RCC 7860 (cell line): ENCODE measurements around the gene C1D.

Experiments
- DNase-seq: peaks from one replicate; pipeline ENCODE4 v3.0.0-alpha.2; 2015; ENCODE audit warnings: low spot score
- FAIRE-seq: peaks from 2 replicates; lab custom pipeline; 2012; peaks lifted over from hg19 to GRCh38; lab: Jason Lieb, UNC

The C1D gene

DNA sequence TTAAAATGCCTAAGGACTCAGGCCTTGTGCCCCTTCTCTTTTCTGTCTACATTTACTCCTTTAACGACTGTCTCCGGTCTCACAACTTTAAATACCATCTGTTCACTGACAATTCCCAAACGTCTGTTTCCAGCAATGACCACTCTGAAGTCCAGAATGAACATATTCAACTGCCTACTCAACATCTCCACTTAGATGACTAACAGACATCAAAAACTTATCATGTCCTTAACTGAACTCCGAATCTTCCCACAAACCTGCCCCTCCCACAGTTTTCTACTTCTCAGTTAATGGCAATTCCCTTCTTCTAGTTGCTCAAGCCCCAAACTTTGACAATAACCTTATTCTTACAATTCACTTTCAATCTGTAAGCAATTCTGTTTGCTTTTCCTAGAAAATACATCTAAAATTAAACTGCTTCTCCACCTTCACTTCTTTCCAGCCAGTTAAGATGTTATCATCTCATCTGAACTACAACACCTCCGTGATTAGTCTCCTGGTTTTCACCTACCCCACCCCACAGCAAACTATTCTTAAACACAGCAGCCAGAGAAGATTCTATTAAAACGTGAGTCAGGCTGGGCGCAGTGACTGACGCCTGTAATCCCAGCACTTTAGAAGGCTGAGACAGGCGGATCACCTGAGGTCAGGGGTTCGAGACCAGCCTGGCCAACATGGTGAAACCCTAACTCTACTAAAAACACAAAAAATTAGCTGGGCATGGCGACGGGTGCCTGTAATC is 2.8 kb downstream of the C1D start:
- DNase-seq (no peak), FAIRE-seq (no peak)

DNA sequence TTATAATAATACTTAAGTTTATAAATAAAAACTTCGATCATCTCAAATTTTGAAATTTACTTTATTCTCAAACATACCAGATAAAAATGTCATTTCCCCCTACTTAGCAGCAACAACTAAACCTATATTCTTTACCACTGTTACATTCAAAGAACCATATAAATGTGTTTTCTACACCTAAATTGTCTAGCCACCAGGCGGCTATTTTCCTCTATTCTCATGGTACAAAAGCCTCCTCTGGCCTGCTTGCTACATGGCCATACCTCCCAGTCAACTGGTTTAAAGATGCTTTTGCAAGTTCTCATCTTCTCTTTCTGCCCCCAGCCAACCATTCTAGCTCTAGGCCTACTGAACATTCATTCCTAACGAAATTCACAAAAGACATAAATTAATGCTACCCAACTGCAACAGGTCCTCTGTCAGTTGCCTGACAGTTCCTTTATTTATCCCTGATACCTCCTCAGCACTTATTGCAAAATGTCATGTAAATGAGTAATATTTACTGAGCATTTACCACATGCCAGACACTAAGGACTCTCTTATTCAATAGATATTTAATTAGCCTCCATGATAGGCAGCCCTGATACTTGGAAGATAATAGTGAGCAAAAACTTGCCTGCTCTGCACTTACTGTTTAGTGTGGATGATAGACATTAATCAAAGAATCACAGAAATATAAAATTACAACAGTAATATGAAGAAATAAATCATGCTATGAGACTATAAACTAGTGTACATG is 5.0 kb downstream of the C1D start:
- DNase-seq (no peak), FAIRE-seq (no peak)

DNA sequence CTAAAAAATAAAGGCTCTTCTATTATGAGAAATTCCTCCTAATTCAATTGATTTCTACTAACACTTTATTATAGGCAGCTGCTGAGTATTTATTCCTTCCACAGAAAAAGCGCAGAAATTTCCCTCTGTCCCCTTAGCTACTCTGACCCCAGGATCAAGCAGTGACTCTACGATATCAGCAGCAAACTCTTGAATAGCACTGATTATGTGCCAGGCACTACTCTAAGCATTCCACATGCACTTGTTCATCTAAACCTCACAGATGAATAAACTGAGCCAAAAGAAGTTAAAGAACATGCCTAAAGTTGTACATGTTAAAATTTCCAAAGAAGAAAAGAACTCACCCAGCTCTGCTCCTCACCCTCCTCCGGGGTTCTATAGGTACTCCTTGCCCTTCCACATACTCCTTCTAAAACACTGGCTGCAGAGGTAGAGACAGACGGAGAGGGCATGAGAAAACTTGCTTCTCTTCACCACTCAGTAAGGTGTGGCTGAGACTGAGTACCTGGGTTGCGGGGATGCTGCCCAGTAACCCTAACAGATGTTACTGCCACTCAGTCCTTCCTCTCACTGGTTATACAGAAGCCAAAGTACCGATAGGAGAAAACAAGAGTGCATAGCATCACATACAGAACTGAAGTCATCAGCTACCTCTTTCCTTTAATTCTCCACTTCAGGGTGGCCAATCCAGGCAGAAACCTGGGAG is 9.9 kb downstream of the C1D start:
- DNase-seq = no peak
- FAIRE-seq = no peak

DNA sequence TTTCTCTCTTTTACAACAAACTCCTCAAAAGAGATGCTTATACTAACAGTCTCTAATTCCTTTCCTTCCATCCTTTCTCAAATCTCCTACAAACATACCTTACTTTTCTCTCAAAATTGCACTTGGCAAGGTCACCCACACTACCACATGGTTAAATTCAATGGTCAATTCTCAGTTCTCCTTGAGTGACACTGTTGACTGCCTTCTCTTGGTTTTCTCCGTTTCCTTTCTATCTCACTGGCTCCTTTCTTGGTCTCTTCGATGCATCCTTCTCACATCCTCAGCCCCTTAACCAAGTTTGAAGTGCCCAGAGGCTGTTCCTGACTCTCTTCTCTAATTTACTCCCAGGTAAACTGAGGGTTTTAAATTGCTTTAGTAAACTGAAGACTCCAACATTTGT is 12.5 kb downstream of the C1D start:
- no peak for FAIRE-seq
- DNase-seq = no peak

DNA sequence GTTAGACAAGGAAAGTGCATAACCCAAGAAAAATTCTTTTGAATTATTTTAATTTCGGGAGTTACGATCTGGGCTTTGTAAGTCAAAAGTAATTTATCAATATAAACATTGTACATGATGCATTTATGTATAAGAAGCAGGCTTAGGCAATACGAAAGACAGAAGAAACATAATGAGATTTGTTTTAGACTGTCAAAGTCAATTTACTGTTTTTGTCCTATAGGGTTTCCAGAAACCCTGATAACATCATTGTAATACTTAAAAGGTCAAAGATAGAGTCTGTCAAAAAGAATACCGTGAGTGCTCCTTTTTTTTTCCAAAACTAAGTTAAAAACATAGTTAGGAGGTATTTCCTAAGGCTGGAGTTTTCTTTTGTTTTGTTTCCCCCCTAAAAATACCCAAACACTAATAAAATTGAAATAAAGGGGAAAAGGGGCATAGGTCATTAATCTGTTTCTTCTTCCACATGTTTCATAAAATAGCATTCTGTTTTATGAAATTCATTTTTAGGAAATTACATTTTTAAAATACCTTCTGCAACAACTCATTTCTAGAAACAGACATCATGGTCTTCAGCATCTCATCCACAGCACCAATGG is 16.1 kb downstream of the C1D start:
- DNase-seq (no peak), FAIRE-seq (no peak)

DNA sequence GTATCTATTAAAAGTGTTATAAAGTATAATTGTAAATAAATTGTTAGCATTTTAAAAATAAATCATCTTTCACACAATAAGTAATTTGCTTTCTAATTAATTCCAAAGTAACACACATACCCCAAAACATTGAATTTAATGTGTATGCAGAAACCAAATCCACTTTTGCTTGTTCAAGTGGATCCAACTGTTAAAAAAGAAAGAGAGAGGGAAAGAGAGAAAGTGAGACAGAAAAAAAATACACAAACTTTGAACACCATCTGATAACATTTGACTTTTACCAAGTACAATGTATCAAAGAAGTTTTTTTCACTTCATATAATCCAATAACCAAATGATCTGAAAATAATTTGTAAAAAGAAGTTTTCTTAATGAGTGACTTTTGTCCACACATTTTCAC is 16.6 kb downstream of the C1D start:
- DNase-seq = no peak
- no peak for FAIRE-seq

DNA sequence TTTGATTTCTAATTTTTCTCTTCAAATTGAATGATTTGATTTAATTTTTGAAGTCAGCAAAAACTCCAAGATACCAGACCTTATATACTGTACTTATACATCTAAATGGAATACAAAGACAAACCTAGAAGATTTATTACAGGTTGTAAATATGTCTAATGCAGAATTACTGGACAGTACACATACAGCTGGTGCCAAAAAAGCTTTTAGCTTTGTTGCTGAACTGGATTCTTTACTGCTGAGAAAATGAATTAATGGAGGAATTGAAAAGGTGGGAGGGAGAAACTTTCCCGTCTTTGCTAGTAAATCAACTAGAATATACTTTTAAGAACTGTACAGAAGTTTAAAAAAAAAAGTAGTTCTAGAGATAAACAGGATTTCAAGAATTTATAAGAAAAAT is 17.5 kb downstream of the C1D start:
- FAIRE-seq = no peak

DNA sequence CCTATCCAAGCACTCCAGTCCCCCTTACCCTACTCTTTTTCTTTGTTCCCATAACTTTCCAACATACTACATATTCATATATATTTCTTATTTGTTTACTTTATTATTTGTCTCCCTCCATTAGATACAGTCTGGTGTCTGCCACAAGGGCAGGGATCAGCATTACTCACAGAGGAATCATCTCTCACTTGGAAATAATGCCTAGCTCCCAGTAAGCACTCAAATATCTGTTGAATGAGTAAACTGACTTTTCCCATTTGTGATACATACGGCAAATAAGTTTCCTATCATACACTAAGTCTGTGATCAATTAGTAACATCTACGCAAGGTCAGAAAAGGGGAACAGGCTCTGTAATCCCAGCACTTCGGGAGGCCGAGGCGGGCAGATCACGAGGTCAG is 18.7 kb downstream of the C1D start:
- peak; percentile 56 for DNase-seq
- FAIRE-seq = peak; percentile 38

More for the DNA sequence above, 17.5 kb downstream of the C1D start:
- DNase-seq = no peak

DNA sequence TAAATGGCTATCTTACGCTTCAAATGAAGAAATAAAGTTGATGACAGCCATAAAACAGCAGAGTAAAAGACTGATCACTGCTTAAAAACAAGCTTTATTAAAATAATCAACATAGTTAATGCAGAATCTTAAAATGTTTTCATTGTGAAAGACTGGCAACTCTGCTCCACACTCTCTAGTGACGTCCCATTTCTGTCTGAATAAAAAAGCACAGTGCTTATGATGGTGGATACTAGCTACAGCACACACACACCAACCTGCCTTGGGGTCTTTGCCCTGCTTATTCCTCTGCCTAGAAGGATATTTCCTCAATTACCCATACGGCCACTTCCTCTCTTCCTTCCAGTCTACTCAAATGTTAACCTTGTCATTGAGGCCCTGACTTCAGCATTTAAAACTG is 19.1 kb downstream of the C1D start:
- FAIRE-seq (no peak), DNase-seq (no peak)

DNA sequence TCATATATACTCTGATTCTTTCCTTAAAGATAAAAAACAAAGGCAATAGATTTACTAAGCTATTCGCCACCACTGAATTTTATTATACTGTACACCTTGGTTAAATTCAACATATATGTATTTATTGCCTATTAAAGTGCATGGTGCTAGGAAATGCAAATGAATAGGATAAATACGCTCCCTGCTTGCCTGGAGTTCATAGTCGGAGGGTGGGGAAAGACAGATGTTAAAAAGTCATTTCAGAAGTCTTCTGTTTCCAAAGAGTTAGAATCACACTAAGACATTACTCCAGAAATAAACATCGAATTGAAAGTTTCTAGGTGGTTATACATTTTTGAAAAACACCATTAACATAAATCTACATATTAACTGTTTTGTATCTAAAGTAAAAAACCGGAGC is 19.8 kb downstream of the C1D start:
- no peak for FAIRE-seq

DNA sequence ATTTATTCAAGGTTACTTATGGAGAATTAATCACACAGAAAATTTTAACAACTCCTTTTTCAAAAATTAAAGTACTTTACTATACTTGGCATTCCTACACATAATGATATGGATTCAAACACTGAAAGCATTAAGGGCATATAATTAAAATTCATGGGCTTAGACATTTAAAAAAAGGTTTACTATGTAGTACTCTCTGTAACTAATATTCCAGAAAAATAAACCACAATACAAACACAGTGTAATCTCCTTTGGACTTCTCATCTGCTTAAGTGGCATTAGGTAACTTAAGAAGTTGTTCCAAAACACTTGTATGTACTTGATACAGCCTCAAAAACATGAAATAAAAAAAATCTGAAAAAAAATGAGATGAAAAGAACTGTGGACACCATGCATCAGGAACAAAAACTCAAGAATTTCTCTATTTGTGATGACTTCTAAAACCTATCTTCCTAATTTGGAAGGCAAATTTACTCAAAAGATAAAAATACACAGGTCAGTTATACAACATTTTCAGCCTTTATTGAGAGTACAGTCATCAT is 21.0 kb downstream of the C1D start:
- no peak for FAIRE-seq

More for the DNA sequence above, 19.8 kb downstream of the C1D start:
- DNase-seq = no peak

DNA sequence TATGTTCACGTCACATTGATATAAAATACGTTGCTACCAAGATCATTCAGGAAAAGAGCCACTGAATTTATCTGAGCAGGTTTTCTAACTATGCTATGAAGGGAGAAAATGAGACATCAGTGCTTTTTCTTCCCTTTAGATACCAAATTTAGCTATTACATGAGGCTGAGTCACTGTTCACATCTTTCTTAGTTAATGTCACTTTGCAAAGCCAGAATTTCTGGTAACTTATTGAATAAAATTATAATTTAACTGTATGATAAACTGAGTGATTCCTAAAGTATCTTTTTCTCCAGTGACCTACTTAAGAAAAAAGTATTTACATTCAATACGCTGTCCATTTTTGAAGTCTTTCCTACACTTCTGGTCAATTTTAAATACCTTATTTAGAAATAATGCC is 22.7 kb downstream of the C1D start:
- FAIRE-seq (peak; percentile 81), DNase-seq (peak; percentile 18)

More for the DNA sequence above, 21.0 kb downstream of the C1D start:
- DNase-seq = no peak

DNA sequence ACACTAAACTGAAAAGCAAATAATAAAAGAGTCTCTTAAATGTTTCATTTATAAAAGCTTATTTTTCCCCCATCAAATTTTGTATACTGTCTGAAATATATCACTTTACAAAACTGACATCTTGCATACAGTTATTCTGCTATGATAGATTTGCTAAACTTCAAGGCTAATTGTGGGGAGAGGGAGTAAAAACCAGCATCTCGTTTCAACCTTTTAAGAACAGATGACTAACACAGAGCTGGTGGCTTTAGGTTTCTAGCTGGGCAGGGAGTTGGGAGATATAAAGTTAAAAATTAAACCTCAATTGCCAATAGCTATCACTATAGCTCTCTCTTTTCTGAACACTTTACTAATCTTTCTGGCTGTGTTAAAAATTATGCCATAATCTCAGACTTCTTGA is 23.5 kb downstream of the C1D start:
- FAIRE-seq (peak; percentile 90), DNase-seq (peak; percentile 37)

DNA sequence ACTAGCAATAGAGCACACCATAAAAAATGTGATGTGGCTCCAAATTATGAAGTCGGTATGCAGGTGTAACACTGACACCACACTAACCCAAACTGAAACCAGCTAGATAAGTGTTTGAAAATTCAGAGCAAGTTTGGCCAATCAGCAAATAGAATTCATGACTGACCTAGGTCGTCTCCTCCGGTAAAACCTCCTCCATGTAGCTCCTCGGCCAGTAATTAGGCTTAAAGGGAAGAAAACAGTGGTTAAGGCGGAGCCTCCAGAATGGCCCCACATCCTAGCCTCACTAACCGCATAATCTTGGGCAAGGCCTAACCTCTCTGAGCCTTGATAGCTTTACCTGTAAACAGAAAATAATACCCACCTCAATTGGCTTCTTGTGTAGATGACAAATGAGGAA is 30.1 kb downstream of the C1D start:
- FAIRE-seq (no peak), DNase-seq (no peak)

DNA sequence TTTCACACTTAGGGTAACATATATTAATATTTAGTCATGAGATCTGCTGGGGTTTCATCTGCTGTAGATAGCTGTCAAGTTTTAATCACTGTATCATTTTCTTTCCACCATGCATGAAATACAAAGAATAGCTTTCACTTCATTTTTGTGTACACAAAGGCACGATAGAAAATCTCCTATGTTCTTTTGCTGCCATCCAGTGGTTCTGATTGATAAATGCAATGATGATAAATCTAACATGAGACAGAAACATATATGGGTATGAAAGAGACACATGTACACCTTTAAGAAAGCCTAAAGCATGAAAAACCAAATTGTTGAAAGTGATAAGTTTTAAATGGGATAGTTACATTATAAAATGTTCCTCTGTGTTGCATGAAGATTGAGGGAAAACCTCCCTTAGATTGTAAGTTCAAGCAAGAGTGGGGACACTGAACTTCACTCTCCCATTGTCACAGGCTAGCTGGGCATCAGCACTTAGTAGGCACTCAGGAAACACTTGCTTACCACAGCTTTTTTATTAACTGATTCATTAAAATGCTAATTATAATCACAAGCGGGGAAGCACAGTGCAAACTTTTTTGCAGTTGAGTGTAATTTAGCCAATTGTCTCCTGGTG is 31.2 kb downstream of the C1D start:
- DNase-seq (peak; percentile 56), FAIRE-seq (peak; percentile 85)

DNA sequence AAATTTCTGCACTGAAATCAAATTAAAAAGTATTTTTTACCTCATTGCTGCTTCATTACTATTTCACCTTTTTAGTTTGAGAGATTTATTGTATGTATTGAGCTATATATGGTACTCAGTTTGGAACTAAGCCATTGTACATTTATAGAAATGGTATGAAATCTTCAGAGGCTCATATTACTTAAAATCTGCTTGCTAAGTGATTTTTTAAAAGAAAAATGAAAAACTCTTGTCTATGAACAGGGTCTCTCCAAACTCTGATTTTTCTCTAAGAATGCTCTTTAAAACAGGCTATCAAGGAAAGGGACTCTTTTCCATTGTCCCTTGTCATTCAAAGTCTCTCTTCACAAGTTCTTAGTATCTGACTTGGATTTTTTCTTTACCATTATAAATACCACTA is 31.8 kb downstream of the C1D start:
- DNase-seq = no peak
- no peak for FAIRE-seq

DNA sequence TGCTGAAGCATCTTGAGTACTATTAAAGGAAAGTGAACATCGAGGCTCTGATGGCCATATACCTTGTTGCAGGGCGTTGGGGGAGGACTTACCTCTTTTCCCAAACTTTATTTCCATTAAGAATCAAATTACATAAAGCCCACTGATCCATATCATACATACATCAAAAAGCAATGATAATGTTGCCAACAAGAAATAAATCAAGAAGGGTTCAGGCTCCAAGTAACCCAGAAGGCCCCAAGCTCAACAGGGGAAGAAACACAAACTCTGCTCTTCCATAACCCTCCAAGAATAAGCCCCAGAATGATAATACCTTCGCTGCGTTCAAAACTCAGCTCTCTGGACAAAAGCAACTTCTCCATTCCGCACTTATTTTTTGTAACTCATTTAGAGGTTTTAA is 32.3 kb downstream of the C1D start:
- FAIRE-seq (no peak), DNase-seq (no peak)

DNA sequence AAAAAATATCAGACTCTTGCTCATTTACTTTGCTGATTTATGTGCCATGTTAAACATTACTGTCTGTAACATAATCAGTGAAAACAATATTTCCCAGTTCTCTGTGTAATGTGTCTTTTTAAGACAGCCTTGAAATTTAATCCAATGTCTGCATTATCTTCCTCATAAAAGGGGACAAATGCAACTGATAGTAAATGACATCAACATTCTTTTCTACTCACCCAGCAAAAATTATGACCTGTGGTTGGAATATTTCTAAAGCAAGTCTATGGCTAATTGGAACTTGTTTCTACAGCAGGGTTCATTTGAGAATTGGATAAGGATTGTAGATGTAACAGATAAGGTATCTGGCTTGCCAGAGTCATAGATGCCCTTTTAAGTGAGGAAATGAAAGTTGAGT is 34.8 kb downstream of the C1D start:
- no peak for FAIRE-seq

DNA sequence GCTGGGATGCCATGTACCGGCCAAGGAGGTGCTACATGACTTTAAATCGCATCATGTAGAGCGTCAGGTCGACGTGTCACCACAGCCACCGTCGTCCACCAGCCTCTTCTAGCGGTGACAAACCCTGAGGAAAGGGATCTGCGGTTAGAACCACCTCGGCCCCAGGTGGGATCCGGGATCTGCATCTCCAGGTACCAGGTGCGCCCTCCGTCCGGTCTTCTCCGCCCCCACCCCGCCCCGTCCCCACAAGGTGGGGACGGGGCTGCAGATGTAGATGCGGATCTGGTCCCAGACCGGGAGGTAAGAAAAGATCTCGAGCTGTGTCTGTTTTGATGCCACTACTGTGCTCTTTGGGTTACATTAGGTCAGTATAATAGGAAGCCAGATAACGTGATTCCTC is 38.4 kb downstream of the C1D start:
- no peak for FAIRE-seq
- no peak for DNase-seq

More for the DNA sequence above, 34.8 kb downstream of the C1D start:
- no peak for DNase-seq

DNA sequence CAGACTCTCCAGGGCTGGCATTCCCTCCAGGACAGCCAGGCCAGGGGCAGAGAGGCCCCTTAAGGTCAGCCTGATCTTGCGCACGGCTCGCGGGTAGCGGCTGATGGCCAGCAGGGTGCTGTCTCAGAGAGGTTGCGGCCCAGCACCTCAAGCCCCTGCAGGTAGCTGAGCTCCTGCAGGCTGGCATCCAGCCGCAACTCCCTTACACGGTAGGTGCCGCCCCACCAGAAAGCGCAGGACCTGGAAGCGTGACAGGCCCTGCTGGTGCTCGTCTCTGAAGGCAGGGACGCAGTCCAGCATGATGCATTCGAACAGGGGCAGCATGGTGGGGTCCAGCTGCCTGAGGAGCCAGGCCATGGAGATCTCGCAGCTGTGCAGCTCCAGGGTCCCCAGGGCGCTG is 38.9 kb downstream of the C1D start:
- DNase-seq (no peak), FAIRE-seq (no peak)

DNA sequence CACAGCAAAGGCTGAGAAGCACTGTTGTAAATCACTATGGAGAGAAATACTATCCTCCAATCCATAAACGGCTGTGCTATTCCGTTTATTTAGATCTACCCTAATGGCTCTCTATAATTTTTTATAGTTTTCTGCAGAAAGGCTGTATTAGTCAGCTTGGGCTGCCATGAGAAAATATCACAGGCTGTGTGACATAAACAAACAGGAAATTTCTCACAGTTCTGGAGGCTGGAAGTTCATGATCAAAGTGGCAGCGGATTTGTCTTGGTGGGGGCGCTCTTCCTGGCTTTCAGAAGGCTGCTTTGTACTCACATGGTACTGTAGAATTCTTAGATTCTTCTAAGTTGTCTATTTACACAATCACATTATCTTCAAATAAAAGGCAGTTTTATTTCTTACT is 44.1 kb downstream of the C1D start:
- FAIRE-seq = no peak

More for the DNA sequence above, 44.1 kb downstream of the C1D start:
- no peak for DNase-seq
